Upper lobe of left lung (tissue), 6 donors: ENCODE data around the gene VGLL1. TPM values are rescaled to one million over a fixed set of nuclear protein-coding genes. Genes with fewer than 3 reads are reported as not detected.

Experiments used
- ATAC-seq, 2 donors: fragments of 200-7000 bp; cut with Tn5 transposase; one replicate each; pipeline ENCODE4 v1.9.1; 2022; ENCODE audit warnings: mild to moderate bottlenecking in 2 of 2, moderate library complexity in 2 of 2; ENCODE audit not compliant: low FRiP score in 2 of 2
- DNase-seq, 2 donors: peaks; one replicate each; pipeline ENCODE4 v3.0.0-alpha.2; 2019 to 2020
- H3K27ac ChIP-seq, 4 donors: fragments of 200-600 bp; sonication (generic); one replicate each; pipeline ENCODE4 v1.5.1; 2016 to 2019
- H3K27me3 ChIP-seq, 4 donors: fragments of 200-600 bp; sonication (generic); one replicate each; pipeline ENCODE4 v1.5.1; 2017 to 2019
- H3K36me3 ChIP-seq, 4 donors: fragments of 200-600 bp; sonication (generic); one replicate each; pipeline ENCODE4 v1.5.1; 2016 to 2019
- H3K4me1 ChIP-seq, 4 donors: fragments of 200-600 bp; sonication (generic); one replicate each; pipeline ENCODE4 v1.5.1; 2018 to 2019
- H3K4me3 ChIP-seq, 4 donors: fragments of 200-600 bp; sonication (generic); one replicate each; pipeline ENCODE4 v1.5.1; 2017 to 2019; ENCODE audit warnings: mild to moderate bottlenecking in 2 of 4, moderate library complexity in 1 of 4
- H3K9me3 ChIP-seq, 4 donors: fragments of 200-600 bp; sonication (generic); one replicate each; pipeline ENCODE4 v1.5.1; 2018 to 2019
- CTCF ChIP-seq, 6 experiments: fragments of 450-650 bp in 4 of 6; fragments of 200-600 bp in 2 of 6; sonication (generic) in 2 of 6; IDR thresholded peaks; one replicate each; pipeline ENCODE4 v1.5.1; 2016 to 2019; ENCODE audit warnings: antibody characterized with exemption in 6 of 6
- EP300 ChIP-seq, 4 donors: sonication (generic); formaldehyde crosslinking; IDR thresholded peaks; one replicate each; pipeline ENCODE4 v1.5.1; 2017; ENCODE audit warnings: antibody characterized with exemption in 4 of 4, control low read depth in 2 of 4
- POLR2A ChIP-seq, 4 donors: fragments of 450-650 bp; IDR thresholded peaks; one replicate each; pipeline ENCODE4 v1.5.1; 2016 to 2017; ENCODE audit warnings: antibody characterized with exemption in 4 of 4, mild to moderate bottlenecking in 2 of 4
- POLR2AphosphoS5 ChIP-seq, 2 donors: sonication (generic); formaldehyde crosslinking; IDR thresholded peaks; one replicate each; pipeline ENCODE4 v1.5.1; 2017; ENCODE audit warnings: antibody characterized with exemption in 2 of 2
- WGBS, 2 donors: methylation state at CpG; one replicate each; pipeline ENCODE4 v1.1.5; 2017 to 2018; 5-methylcytosine and 5-hydroxymethylcytosine counted together
- small RNA-seq, 4 donors: library from RNA; depleted of rRNA; stranded (forward); fragments of <200 nt; gene quantifications; one replicate each; pipeline ENCODE3, GENCODE V24; 2016
- total RNA-seq, 6 donors: library from RNA; depleted of rRNA in 4 of 6; stranded (reverse); fragments of >200 nt in 4 of 6; gene quantifications; one replicate each; pipeline versions ENCODE4 v1.1.0 to v1.2.1, GENCODE V29; 2016 to 2021
- donor health status: DM: no; HTN: no; CAD: no; lungs with moderate emphysema.
- donor health status: DM: no; HTN: yes; CAD: no; lungs with severe emphysema.

Gene VGLL1
- total RNA-seq, 6 donors from 2014 or later, result 1.1 to 8.5 (median 1.9) TPM; not detected in 2

- WGBS, 2 donors, result 93 to 94% methylated on average over 2 of the region's 2 CpGs
- H3K27ac ChIP-seq, result no peak overlapping the region
- no peaks in the 10 kb centered on the region for H3K9me3 ChIP-seq
- no peak for TF ChIP-seq CTCF (IDR thresholded peaks at IDR 0.05)
- no peak for TF ChIP-seq EP300 (IDR thresholded peaks at IDR 0.05)
- no peak for TF ChIP-seq POLR2AphosphoS5 (IDR thresholded peaks at IDR 0.05)
- no peak for DNase-seq
- no peaks in the 10 kb centered on the region for H3K4me1 ChIP-seq
- H3K4me3 ChIP-seq, result no peak overlapping the region
- H3K27me3 ChIP-seq, result no peaks in the 10 kb centered on the region
- H3K36me3 ChIP-seq, result no peaks in the 10 kb centered on the region
- ATAC-seq, result no peak
Measured at GRCh38 chrX:136597356-136597755, 65.3 kb downstream of the VGLL1 start.

GRCh38 chrX:136597954-136598353, 65.9 kb downstream of the VGLL1 start:
- DNase-seq (no peak), ATAC-seq (no peak)
- no peaks in the 10 kb centered on the region for H3K36me3 ChIP-seq
- H3K9me3 ChIP-seq, result no peaks in the 10 kb centered on the region
- no peak for TF ChIP-seq POLR2AphosphoS5 (IDR thresholded peaks at IDR 0.05)
- H3K27me3 ChIP-seq, result no peaks in the 10 kb centered on the region
- no peak overlapping the region for H3K4me3 ChIP-seq
- no peak overlapping the region for H3K27ac ChIP-seq
- no peaks in the 10 kb centered on the region for H3K4me1 ChIP-seq

GRCh38 chrX:136598631-136599030, 66.6 kb downstream of the VGLL1 start:
- H3K4me3 ChIP-seq, result no peak overlapping the region
- no peaks in the 10 kb centered on the region for H3K36me3 ChIP-seq
- H3K27ac ChIP-seq, result no peak overlapping the region
- no peaks in the 10 kb centered on the region for H3K9me3 ChIP-seq
- H3K4me1 ChIP-seq, result no peaks in the 10 kb centered on the region
- ATAC-seq (no peak), DNase-seq (no peak)
- WGBS, 2 donors, result 60 to 78% methylated on average over 8 of the region's 8 CpGs
- TF ChIP-seq CTCF (IDR thresholded peaks at IDR 0.05), result no peak
- TF ChIP-seq POLR2AphosphoS5 (IDR thresholded peaks at IDR 0.05), result no peak
- no peak for TF ChIP-seq EP300 (IDR thresholded peaks at IDR 0.05)
- TF ChIP-seq POLR2A (IDR thresholded peaks at IDR 0.05), result no peak
- H3K27me3 ChIP-seq, result no peaks in the 10 kb centered on the region

- H3K27ac ChIP-seq, result no peak overlapping the region
- no peaks in the 10 kb centered on the region for H3K9me3 ChIP-seq
- H3K27me3 ChIP-seq, result no peaks in the 10 kb centered on the region
- DNase-seq (no peak), ATAC-seq (no peak)
- H3K4me3 ChIP-seq, result no peak overlapping the region
- TF ChIP-seq POLR2A (IDR thresholded peaks at IDR 0.05) (no peak), CTCF (IDR thresholded peaks at IDR 0.05) (no peak), POLR2AphosphoS5 (IDR thresholded peaks at IDR 0.05) (no peak), EP300 (IDR thresholded peaks at IDR 0.05) (no peak)
- H3K36me3 ChIP-seq, result no peaks in the 10 kb centered on the region
- 62 to 65% methylated on average over 1 of the region's 1 CpG for WGBS, 2 donors
- no peaks in the 10 kb centered on the region for H3K4me1 ChIP-seq
Measured at GRCh38 chrX:136600059-136600458, 68.0 kb downstream of the VGLL1 start.

Small RNAs within 50 kb of the gene (small RNA-seq; reads per million reads assigned to genes)
- gene MIR934 (0 to 0.43 (median 0.03) reads per million in 4 donors), gene RF00019 (0 reads per million in 4 donors), gene RNU6-320P (0 reads per million in 4 donors)

Other genes with a start within 250 kb of the VGLL1 start
- under 1 TPM in 5 of 6 donors, not detected in 1; under 0.01 to 0.17 (median 0.10) TPM for gene ADGRG4, start 231.3 kb upstream of the VGLL1 start, total RNA-seq
- gene BRS3, start 44.3 kb upstream of the VGLL1 start, total RNA-seq, result not detected
- gene HTATSF1, start 34.6 kb upstream of the VGLL1 start, total RNA-seq, result 10 to 100 TPM; 22.8 to 56.4 (median 27.0) TPM
- gene CD40LG, start 115.9 kb downstream of the VGLL1 start, total RNA-seq, result 1 to 10 TPM in 1 of 6 donors, under 1 TPM in 3, not detected in 2; 0.60 to 1.1 (median 0.70) TPM
- 10 to 100 TPM; 21.7 to 30.9 (median 27.0) TPM for gene ARHGEF6, start 248.7 kb downstream of the VGLL1 start, total RNA-seq